CD4-positive, alpha-beta T cell treated with Interleukin-15 for 1 hour (primary cell): ENCODE data around the gene KSR1.
"Not testable (repeated sequence)": the region's sequence is repeated elsewhere in the genome, so short reads cannot be mapped to it uniquely, and the experiment has no call there.

Experiments used
- DNase-seq: peaks from one replicate; pipeline ENCODE4 v3.0.0-alpha.2; 2020

Gene KSR1

DNA sequence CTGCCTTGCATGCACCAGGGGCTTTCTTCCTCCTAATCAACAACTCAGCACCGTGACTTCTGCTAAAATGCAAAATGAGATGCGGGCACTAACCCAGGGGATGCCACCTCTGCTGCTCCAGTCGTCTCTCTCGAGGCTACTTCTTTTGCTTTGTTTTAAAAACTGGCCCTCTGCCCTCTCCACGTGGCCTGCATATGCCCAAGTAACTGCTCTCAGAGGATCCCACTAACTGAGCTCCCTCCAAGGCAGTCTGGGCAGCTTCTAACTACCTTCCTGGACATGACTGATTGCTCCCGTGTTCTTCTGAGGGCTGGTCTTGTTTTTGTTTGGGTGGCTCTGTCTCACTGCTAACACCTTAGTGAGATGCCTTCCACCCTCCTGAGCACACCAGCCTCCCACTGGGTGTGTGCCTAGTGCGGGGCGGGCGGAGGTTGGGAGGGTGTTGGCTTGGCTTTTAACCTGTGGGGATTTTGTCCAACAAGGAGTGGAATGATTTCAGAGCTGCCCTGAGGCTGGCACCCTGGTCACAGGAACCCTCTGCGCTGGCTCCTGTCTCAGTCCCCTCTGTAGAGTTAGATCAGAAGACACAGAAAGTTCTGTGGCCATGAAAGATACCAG is 165.8 kb downstream of the KSR1 start:
- no peak for DNase-seq

DNA sequence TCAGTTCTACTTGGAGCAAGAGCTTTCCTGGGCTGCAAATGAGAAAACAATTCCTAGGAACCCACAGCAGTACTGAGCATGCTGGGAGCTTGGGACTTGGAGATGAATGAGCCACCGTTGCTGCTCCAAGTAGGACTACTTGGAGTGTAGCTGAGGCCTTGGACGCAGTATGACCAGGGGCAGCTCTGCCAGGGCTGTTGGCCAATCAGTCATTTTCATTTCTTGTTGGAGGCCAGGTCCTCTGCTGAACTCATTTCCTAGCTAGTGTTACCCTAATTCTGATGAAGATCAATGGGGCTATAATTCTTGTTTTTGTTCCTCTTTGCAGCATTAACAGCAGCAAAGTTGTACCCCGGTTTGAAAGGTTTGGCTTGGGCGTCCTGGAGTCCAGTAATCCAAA is 166.7 kb downstream of the KSR1 start:
- DNase-seq = no peak

DNA sequence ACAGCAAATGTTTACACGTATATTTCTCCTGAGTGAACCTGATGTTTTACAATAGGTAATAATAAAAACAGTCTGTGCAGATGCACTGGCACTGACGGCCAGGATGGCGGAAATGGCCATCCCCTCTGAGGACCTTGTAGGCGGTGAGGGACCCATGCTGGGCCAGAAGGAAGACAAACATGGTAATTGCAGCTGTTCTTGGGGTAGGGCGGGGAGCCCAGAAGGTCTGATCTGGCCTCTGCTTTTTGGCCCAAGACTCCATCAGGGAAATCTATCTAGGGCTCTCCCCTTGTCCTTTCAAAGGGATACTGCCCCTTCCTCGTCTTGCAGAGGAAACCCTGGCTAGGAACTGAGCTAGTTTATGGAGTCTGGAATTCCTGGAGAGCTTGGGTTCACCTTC is 167.4 kb downstream of the KSR1 start:
- DNase-seq = no peak

DNA sequence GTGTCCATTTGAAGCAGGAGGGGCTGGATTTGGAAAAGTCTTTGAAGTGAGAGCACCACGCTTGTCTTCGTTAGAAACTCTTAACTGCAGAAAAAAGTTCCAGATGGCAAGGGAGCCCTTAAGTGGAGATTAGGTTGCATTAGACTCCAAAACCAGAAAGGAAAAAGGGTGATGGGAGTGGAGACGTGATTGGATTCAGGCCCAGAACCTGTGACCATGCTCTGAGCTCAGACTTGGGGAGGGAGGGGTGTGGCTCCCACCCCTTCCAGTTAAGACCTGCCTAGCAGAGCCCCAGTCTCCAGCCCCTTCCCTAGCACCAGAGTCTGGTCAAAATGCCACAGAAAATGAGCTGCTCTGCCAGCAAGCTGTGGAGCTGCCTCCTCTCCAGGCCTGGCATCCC is 168.3 kb downstream of the KSR1 start:
- no peak for DNase-seq

- DNase-seq = no peak
Measured at GRCh38 chr17:27625856-27626255, 169.6 kb downstream of the KSR1 start.

- no peak for DNase-seq
Measured at GRCh38 chr17:27627514-27627913, 171.3 kb downstream of the KSR1 start.

GRCh38 chr17:27628376-27628775 is 172.1 kb downstream of the KSR1 start:
- no peak for DNase-seq

DNA sequence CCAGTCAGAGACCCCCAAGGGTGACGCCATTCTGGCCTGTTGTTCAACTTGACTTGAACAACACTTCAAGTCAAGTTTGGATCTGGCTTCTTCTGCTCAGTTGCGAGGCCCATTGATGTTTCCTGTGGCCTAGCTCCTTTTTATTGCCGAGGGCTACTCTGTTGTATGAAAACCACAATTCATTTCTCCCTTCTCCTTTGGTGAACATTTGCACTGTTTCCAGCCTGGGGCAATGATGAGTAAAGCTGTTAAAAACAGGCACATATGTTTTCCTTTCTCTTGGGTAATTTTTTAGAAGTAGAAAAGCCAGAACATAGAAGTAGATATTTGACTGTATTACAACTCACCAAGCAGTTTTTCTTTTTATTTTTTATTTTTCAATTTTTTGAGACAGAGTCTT is 173.0 kb downstream of the KSR1 start:
- DNase-seq = not testable (repeated sequence)

GRCh38 chr17:27630607-27631410 is 174.6 kb downstream of the KSR1 start, which contains the start of gene LGALS9:
TSS of gene LGALS9 (plus strand) at chr17:27631188. CDS start at chr17:27631266, 78 bp downstream.
- peak; percentile 43 for DNase-seq

DNA sequence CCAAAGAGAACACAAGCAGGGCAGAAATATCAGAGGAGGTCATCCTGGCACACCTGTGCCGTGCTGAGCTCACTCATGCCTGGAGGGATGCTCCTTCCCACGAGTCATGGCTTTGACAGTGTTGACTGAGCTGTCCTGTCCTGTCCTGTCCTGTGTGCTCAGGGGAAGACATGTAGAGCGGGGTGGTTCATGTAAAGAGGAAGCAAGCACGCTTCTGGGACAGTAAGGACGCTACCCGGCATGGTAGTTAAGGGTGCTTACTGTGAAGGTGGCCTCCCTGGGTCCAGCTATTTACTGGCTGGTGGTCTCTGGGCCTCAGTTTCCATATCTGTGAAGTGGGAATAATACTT is 175.1 kb downstream of the KSR1 start:
- no peak for DNase-seq

DNA sequence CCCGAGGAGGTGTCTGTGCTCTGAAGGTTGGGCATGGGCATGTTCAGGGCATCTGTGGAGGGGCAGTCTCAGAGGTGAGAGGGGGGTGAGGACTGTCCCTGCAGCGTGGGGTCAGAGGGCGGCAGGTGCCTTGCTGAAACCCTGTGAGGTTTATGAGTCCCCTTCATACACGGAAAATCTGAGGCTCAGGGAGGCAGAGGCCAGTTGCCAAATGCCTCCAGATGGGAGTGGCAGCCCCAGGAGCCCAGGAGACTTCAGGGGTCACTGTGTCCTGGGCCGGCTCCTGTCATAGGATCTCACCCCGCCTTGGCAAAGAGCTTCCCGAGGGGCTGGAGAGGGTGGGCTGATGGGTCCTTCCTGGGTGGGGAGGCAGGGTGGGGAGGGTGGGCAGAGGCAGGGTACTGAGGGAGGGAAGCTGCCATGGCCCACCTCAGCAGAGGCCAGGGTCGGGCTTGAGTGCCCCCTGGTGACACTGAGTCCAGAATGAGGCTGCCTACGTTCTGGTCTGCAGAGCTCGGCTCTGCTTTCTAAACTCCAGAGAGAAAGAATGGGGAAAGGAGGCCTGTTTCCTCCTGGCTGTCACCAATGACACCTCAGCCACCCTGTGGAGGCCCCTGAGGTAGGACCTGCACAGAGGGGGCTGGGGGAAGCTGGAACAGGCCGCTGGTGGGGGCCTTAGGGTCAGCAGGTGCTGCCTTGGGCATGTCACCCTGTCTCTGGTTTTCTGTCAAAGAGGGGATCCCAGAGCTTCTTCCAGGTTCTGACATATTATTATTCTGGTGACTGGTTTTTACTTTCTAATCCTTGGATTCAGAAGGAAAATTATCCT is 175.9 kb downstream of the KSR1 start:
- DNase-seq = no peak

DNA sequence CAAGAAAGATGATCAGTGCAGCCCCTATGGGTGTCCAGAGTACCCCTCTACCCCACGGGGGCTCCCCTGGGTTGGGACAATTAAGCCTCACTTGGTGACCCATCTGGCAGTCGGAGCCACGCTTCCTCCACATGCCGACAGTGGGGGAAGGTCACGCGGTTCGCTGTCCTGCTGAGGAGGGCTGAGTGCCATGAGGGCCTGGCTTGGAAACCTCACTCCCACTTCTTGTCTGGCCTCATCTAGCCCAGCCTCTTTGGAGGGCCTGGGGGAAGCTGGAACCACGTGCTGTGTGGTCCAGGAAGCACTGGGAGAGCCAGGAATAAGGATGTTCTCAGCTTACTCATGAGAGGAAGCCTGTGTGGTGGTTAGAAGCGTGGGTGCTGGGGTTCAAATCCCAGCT is 176.5 kb downstream of the KSR1 start:
- DNase-seq = peak; percentile 43

- no peak for DNase-seq
Measured at GRCh38 chr17:27633312-27634025, 177.2 kb downstream of the KSR1 start.

- no peak for DNase-seq
Measured at GRCh38 chr17:27634026-27634335, 177.7 kb downstream of the KSR1 start.

DNA sequence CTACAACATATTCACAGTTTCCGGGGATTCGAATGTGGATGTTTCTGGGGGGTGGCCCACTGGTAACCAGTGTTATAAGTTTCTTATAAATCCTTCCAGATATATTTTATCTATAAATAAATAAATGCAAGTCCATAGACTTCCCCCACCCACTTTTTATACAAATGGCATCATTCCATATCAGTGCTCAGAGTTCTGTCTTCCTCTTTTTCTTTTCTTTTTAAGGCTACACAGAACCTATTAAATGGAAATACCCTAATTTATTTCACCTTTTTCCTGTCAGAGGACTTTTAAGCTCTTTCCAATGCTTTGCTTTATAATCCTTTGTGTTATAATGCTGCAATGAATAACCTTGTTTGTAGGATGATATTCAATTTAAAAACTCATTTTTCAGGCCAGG is 178.5 kb downstream of the KSR1 start:
- DNase-seq = no peak

DNA sequence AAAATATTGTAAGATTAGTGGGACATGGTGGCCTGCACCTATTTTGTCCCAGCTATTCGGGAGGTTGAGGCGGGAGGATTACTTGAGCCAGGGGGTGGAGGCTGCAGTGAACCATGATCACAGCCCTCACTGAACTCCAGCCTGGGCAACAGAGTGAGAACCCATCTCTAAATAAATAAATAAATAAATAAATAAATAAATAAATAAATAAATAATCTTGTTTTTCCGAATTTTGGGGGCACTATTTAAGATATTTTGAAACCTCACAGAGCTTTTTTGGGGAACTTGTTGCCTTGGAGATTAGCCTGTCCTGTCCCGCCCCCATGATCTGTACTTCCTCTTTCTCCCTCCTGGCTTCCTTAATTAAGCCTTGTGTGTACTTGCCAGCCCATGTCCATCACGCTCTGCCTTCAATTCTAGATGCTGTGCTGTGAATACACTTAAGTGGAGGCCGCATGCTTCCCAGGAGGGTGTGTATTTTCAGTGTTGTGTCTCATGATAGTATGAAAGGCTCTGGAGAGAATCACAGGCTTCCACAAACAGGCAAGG is 179.1 kb downstream of the KSR1 start:
- DNase-seq = peak; percentile 63

DNA sequence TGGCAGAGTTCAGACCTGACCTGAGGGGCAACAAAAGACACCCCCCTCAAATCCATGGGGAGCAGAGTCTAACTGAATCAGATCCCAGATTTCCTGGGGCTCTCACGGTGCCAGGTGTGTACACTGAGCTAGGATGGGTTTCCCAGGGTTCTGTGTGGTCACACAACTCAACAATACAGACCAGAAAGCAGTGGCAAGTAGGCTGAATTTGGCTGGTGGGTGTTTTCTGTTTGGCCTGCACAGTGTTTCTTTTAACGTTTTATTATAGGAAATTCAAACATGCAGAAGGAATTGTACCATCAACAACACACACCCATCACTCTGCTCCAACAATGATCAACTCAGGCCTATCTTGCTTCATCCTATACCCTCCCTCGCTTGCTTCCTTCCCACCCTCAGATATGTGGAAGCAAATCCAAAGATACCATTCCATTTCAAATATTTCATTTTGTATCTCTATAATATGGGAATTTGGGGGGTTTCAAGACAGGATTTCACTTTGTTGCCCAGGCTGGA is 179.8 kb downstream of the KSR1 start:
- DNase-seq = not testable (repeated sequence)

DNA sequence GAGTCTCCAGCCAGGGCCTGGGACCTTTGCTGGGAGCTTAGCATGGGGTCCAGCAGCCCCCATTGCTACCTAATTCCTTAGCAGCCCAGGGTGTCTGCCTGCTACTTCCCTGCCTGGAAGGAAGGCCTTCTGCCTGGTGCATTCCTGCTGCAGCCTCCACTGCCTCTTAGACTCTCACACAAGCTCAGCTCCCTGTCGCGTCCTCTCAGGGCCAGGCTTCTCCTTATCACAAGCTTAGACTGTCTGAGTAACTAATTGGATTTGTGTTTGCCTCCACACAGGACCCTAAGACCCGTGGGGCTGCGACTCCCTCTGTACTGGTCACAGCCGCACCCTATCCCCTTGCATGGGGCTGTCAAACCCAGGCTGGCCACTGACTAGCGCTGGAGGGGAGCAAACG is 181.6 kb downstream of the KSR1 start:
- DNase-seq = not testable (repeated sequence)

DNA sequence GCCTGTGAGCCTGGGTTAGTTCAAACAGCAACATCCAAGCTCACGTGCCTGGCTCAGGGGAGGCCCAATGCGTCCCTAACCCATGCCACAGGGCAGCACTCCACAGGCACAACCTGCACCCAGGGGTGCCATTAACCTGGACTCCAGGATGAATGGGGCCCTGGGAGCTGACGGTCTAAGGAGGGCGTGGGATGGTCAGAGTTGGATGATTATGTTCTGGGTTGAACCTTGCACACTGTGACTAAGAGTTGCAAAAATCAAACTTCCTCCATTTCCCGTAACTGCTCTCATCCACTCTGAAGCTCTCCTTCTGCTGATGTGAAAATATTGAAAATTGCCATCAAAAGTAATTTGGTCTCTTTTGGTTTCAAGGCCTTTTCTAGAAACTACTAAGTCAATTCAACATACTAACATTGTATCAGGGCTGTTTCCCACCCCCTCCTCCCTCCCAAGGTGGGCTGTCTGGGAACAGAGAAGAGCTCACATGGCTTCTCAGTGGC is 182.2 kb downstream of the KSR1 start:
- not testable (repeated sequence) for DNase-seq

GRCh38 chr17:27640790-27641189 is 184.5 kb downstream of the KSR1 start:
- DNase-seq = no peak

GRCh38 chr17:27644586-27644985 is 188.3 kb downstream of the KSR1 start:
- DNase-seq = no peak

GRCh38 chr17:27645621-27646020 is 189.4 kb downstream of the KSR1 start:
- not testable (repeated sequence) for DNase-seq
